ENCODE data around the gene RARA.

RARA gene

GRCh38 chr17:40321524-40321929 lies 12.5 kb downstream of the RARA start:
- no peak for ATAC-seq
- TF ChIP-seq GLIS3 (CRISPR knock-in tag; IDR thresholded peaks at IDR 0.05) (no peak), ZNF70 (CRISPR knock-in tag; IDR thresholded peaks at IDR 0.05) (no peak), ZNF8 (CRISPR knock-in tag; IDR thresholded peaks at IDR 0.05) (no peak), ZC3H10 (CRISPR knock-in tag; IDR thresholded peaks at IDR 0.05) (no peak), CSDC2 (CRISPR knock-in tag; IDR thresholded peaks at IDR 0.05) (no peak), ZFP3 (CRISPR knock-in tag; IDR thresholded peaks at IDR 0.05) (no peak), ESRRG (CRISPR knock-in tag; IDR thresholded peaks at IDR 0.05) (no peak), PPARA (CRISPR knock-in tag; IDR thresholded peaks at IDR 0.05; ENCODE audit: borderline replicate concordance) (no peak)

GRCh38 chr17:40321961-40322357 lies 13.0 kb downstream of the RARA start:
- TF ChIP-seq PPARA (CRISPR knock-in tag; IDR thresholded peaks at IDR 0.05; ENCODE audit: borderline replicate concordance) = no peak
- no peak for TF ChIP-seq TCF4 (CRISPR knock-in tag; IDR thresholded peaks at IDR 0.05; ENCODE audit: borderline replicate concordance)
- no peak for TF ChIP-seq ISL1 (CRISPR knock-in tag; IDR thresholded peaks at IDR 0.05)
- no peak for TF ChIP-seq ARNTL (CRISPR knock-in tag; IDR thresholded peaks at IDR 0.05; ENCODE audit: borderline replicate concordance, low read depth)
- no peak for TF ChIP-seq POU6F1 (CRISPR knock-in tag; IDR thresholded peaks at IDR 0.05; ENCODE audit: borderline replicate concordance, low read depth)
- TF ChIP-seq CSRNP3 (CRISPR knock-in tag; IDR thresholded peaks at IDR 0.05) = no peak
- TF ChIP-seq ZNF565 (CRISPR knock-in tag; conservative IDR thresholded peaks at IDR 0.05; ENCODE audit: low read depth) = no peak
- ATAC-seq = no peak

- TF ChIP-seq PATZ1 (CRISPR knock-in tag; IDR thresholded peaks at IDR 0.05; ENCODE audit: borderline replicate concordance) (peak; percentile 93), CSRNP3 (CRISPR knock-in tag; IDR thresholded peaks at IDR 0.05) (no peak)
- ATAC-seq = peak; percentile 3; the same call in 2 of the 3 replicates
These were observed 13.7 kb downstream of the RARA start for GRCh38 chr17:40322358-40323315.

GRCh38 chr17:40323391-40324381 lies 14.7 kb downstream of the RARA start:
- TF ChIP-seq ZFP3 (CRISPR knock-in tag; IDR thresholded peaks at IDR 0.05) (no peak), OSR1 (CRISPR knock-in tag; IDR thresholded peaks at IDR 0.05) (no peak), BACH2 (CRISPR knock-in tag; IDR thresholded peaks at IDR 0.05; ENCODE audit: borderline replicate concordance) (no peak), ARNTL (CRISPR knock-in tag; IDR thresholded peaks at IDR 0.05; ENCODE audit: borderline replicate concordance, low read depth) (no peak), RARB (CRISPR knock-in tag; IDR thresholded peaks at IDR 0.05) (no peak), TCF4 (CRISPR knock-in tag; IDR thresholded peaks at IDR 0.05; ENCODE audit: borderline replicate concordance) (no peak), ISL1 (CRISPR knock-in tag; IDR thresholded peaks at IDR 0.05) (no peak), SNAI2 (CRISPR knock-in tag; IDR thresholded peaks at IDR 0.05) (no peak), GLIS3 (CRISPR knock-in tag; IDR thresholded peaks at IDR 0.05) (no peak), CREB5 (CRISPR knock-in tag; IDR thresholded peaks at IDR 0.05; ENCODE audit: low read depth) (no peak), ZNF565 (CRISPR knock-in tag; conservative IDR thresholded peaks at IDR 0.05; ENCODE audit: low read depth) (no peak), PPARA (CRISPR knock-in tag; IDR thresholded peaks at IDR 0.05; ENCODE audit: borderline replicate concordance) (no peak), POU6F1 (CRISPR knock-in tag; IDR thresholded peaks at IDR 0.05; ENCODE audit: borderline replicate concordance, low read depth) (no peak), ZC3H10 (CRISPR knock-in tag; IDR thresholded peaks at IDR 0.05) (no peak), TOX (CRISPR knock-in tag; IDR thresholded peaks at IDR 0.05; ENCODE audit: borderline replicate concordance) (no peak), CSDC2 (CRISPR knock-in tag; IDR thresholded peaks at IDR 0.05) (no peak)
- no peak for ATAC-seq
